Ovary (tissue), 9 donors: ENCODE data around the gene HOMER1. TPM values are rescaled to one million over a fixed set of nuclear protein-coding genes. Genes with fewer than 3 reads are reported as not detected.

Experiments
- DNase-seq, 5 donors: peaks; one replicate each; pipeline ENCODE4 v3.0.0-alpha.2; 2019 to 2020
- H3K27ac ChIP-seq, 2 donors: fragments of 200-600 bp; one replicate each; pipeline versions ENCODE4 v1.5.1 to v1.8.0; 2019 to 2022
- H3K27me3 ChIP-seq: fragments of 200-600 bp; one replicate; pipeline ENCODE4 v1.8.0; 2022
- H3K36me3 ChIP-seq: fragments of 200-600 bp; sonication (generic); one replicate; pipeline ENCODE4 v1.5.1; 2019
- H3K4me1 ChIP-seq: one replicate; pipeline ENCODE4 v1.8.1; 2013; ENCODE audit warnings: mild to moderate bottlenecking, moderate library complexity; ENCODE audit not compliant: insufficient read depth
- H3K4me3 ChIP-seq: fragments of 200-600 bp; sonication (generic); one replicate; pipeline ENCODE4 v1.5.1; 2017
- H3K9me3 ChIP-seq, 2 donors: fragments of 200-600 bp in 1 of 2; sonication (generic) in 1 of 2; one replicate each; pipeline versions ENCODE4 v1.5.1 to v1.8.1; 2013 to 2019; ENCODE audit warnings: mild to moderate bottlenecking in 1 of 2, moderate library complexity in 1 of 2
- EP300 ChIP-seq: sonication (generic); formaldehyde crosslinking; IDR thresholded peaks from one replicate; pipeline ENCODE4 v1.6.1; 2017; ENCODE audit warnings: antibody characterized with exemption
- POLR2A ChIP-seq: fragments of 450-650 bp; IDR thresholded peaks from one replicate; pipeline ENCODE4 v1.6.1; 2017; ENCODE audit warnings: antibody characterized with exemption, mild to moderate bottlenecking, moderate library complexity
- WGBS, 3 donors: extraction: QIAGEN DNeasy Blood & Tissue Kit in 1 of 3; methylation state at CpG; one replicate each; pipeline versions ENCODE4 v1.1.5 to v1.1.7; 2013 to 2017; 5-methylcytosine and 5-hydroxymethylcytosine counted together
- intact Hi-C, 4 donors: fragments of 100-400 bp; cut with DNase I; formaldehyde crosslinking; loops; one replicate each; pipeline versions ENCODE4 v1.11.0 to v1.15.1; 2022 to 2023
- polyA plus RNA-seq, 2 donors: library from polyadenylated mRNA; stranded (reverse); fragments of 200-250 nt in 1 of 2; fragments of 350-450 nt in 1 of 2; fragmentation: Illumina TruSeq in 1 of 2; extraction: RNeasy Lipid Tissue Mini Kit (QIAGEN cat#74804) in 1 of 2; gene quantifications; one replicate each; pipeline ENCODE4 v1.2.3, GENCODE V29; 2013 to 2014
- total RNA-seq, 7 donors: library from RNA; depleted of rRNA in 2 of 7; stranded (reverse); fragments of >200 nt in 2 of 7; fragmentation: NEBNext Ultra II Directional in 3 of 7; extraction: Animal tissue kit (Norgen Biotek cat#: 25700) in 3 of 7; gene quantifications; one replicate each; pipeline versions ENCODE4 v1.1.0 to v1.2.4, GENCODE V29; 2016 to 2023
- TF ChIP-seq, protein P1 (sequence below), 3 donors: fragments of 450-650 bp in 2 of 3; fragments of 200-600 bp in 1 of 3; IDR thresholded peaks; one replicate each; pipeline versions ENCODE4 v1.5.1 to v1.8.0; 2016 to 2022; ENCODE audit warnings: antibody characterized with exemption in 3 of 3, mild to moderate bottlenecking in 1 of 3
- donor health status: DM: no; HTN: no; CAD: no; lungs with moderate emphysema.
- donor health status: DM: no; HTN: no; CAD: no.
- donor health status: Bipolar disorder and iron deficiency.
- donor health status: DM: yes; HTN: yes; CAD: no.
- donor health status: DM: no; HTN: no; CAD: no.
- donor health status: DM: yes; HTN: yes; CAD: no.

Gene HOMER1
- total and polyA plus RNA-seq, 9 donors = 1.8 to 37.8 (median 10.9) TPM

DNA sequence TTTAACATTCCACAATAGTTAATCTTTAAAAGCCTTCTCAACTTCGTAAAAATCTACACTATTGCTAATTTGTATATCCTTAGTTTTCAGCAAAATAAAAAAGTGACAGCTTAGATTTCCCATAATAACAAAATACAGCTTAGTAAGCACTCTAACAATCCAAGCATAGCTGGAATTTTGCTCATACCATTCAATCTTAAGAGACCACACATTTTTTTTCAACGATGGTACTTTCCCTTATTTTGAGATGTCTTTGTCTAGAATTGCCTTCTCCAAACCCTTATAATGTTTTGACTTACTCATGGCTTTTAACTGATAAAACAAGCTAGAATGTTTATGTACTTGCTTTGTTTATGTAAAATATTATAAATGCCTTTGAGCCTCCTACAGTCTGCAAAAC is 65.6 kb downstream of the HOMER1 start:
- TF ChIP-seq POLR2A (no peak), EP300 (no peak)
- TF ChIP-seq, protein P1, sequence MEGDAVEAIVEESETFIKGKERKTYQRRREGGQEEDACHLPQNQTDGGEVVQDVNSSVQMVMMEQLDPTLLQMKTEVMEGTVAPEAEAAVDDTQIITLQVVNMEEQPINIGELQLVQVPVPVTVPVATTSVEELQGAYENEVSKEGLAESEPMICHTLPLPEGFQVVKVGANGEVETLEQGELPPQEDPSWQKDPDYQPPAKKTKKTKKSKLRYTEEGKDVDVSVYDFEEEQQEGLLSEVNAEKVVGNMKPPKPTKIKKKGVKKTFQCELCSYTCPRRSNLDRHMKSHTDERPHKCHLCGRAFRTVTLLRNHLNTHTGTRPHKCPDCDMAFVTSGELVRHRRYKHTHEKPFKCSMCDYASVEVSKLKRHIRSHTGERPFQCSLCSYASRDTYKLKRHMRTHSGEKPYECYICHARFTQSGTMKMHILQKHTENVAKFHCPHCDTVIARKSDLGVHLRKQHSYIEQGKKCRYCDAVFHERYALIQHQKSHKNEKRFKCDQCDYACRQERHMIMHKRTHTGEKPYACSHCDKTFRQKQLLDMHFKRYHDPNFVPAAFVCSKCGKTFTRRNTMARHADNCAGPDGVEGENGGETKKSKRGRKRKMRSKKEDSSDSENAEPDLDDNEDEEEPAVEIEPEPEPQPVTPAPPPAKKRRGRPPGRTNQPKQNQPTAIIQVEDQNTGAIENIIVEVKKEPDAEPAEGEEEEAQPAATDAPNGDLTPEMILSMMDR (IDR thresholded peaks at IDR 0.05) = no peak
- intact Hi-C loops = no loop called here
- DNase-seq = no peak
- WGBS, 3 donors = 6 to 16% (median 11%) methylated on average over 2 of the region's 2 CpGs
- H3K4me3 ChIP-seq = no peak overlapping the region
- H3K36me3 ChIP-seq = no peaks in the 10 kb centered on the region
- H3K27me3 ChIP-seq = no peaks in the 10 kb centered on the region
- H3K9me3 ChIP-seq = no peaks in the 10 kb centered on the region
- H3K4me1 ChIP-seq = no peaks in the 10 kb centered on the region
- H3K27ac ChIP-seq = no peak overlapping the region

DNA sequence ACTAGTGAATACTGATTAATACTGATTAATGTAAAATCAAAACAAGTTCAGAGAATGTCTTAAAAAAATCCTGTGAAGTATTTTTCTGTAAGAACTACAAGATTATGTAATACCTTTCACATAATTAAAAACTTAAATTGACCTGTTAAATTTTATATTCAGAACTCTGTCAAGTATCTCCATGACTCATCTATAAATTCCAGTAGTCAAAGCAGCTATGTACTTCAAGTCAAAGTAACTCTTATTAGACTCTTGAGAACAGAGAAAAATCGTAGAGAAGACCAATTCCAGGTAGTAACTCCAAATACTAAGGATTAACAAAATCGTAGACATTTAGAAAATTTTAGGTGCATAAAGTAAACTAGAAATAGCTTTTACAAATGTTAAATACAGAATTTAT is 77.1 kb downstream of the HOMER1 start:
- no peak overlapping the region for H3K4me3 ChIP-seq
- intact Hi-C loops = no loop called here
- H3K4me1 ChIP-seq = no peaks in the 10 kb centered on the region
- H3K36me3 ChIP-seq = no peaks in the 10 kb centered on the region
- 62 to 70% (median 65%) methylated on average over 2 of the region's 2 CpGs for WGBS, 3 donors
- no peaks in the 10 kb centered on the region for H3K9me3 ChIP-seq
- TF ChIP-seq EP300 (no peak), POLR2A (no peak)
- TF ChIP-seq, protein P1 (IDR thresholded peaks at IDR 0.05) = no peak
- no peak overlapping the region for H3K27ac ChIP-seq
- no peak for DNase-seq
- no peaks in the 10 kb centered on the region for H3K27me3 ChIP-seq

DNA sequence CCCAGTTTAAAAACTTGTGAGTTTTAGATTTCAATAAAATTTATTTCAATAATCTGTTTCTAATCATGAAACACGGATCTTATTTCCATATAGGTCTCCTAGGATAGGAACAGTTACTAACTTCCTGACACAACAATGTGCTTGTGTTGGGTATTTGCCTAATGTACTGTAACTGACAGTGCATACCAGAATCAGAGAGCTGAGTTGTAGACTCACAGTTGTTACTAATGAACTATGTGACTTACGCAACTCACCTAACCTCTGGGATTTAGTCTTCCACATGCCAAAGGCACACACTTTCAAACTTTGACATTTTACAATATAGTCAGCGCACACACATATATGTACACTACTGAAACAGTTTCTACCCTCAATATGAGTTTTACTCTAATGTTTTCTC is 77.7 kb downstream of the HOMER1 start:
- 93 to 96% (median 94%) methylated on average over 3 of the region's 3 CpGs for WGBS, 3 donors
- no peaks in the 10 kb centered on the region for H3K4me1 ChIP-seq
- intact Hi-C loops = no loop called here
- no peak for DNase-seq
- no peaks in the 10 kb centered on the region for H3K9me3 ChIP-seq
- H3K27ac ChIP-seq = no peak overlapping the region
- H3K4me3 ChIP-seq = no peak overlapping the region
- H3K27me3 ChIP-seq = no peaks in the 10 kb centered on the region
- TF ChIP-seq EP300 (no peak), POLR2A (no peak)
- TF ChIP-seq, protein P1 (IDR thresholded peaks at IDR 0.05) = no peak
- H3K36me3 ChIP-seq = no peaks in the 10 kb centered on the region

DNA sequence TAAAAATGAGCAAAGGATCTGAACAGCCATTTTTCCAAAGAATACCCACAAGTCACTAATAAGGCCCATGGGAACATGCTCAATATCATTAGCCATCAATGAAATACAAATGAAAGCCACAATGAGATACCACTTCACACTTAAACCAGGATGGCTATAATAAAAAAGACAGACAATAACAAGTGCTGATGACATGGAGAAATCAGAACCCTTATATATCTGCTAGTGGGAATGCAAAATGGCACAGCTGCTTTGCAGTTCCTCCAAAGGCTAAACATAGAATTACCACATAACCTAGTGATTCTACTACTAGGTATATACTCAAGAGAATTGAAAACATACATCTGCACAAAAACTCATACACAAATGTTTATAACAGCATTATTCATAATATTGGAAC is 83.7 kb downstream of the HOMER1 start:
- DNase-seq = no peak
- no peaks in the 10 kb centered on the region for H3K27me3 ChIP-seq
- no peak overlapping the region for H3K4me3 ChIP-seq
- no peak for TF ChIP-seq EP300
- TF ChIP-seq, protein P1 (IDR thresholded peaks at IDR 0.05) = no peak
- no peak for TF ChIP-seq POLR2A
- H3K4me1 ChIP-seq = no peaks in the 10 kb centered on the region
- no peaks in the 10 kb centered on the region for H3K9me3 ChIP-seq
- no peak overlapping the region for H3K27ac ChIP-seq
- H3K36me3 ChIP-seq = no peaks in the 10 kb centered on the region
- intact Hi-C loops = no loop called here

DNA sequence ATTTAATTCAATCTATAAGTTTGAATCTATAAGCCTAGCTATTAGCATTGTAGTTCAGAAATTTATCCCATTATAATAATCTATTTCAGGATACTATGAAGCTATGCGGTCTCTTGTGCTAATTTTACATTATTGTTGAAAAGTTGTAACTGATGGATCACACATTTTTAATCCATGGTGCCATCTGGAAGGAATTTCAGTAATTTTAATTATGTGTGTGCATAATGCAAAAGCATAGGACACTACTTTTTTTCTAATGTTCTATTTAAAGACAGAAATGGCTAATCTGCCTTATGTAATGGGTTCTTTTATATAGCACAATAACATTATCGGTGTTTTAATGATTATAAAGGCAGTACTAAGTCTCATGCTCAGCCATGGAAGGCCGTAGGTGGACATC is 90.6 kb downstream of the HOMER1 start:
- Histone ChIP-seq H3K4me3 (no peak overlapping the region), H3K27ac (no peak overlapping the region), H3K4me1 (no peaks in the 10 kb centered on the region), H3K9me3 (no peaks in the 10 kb centered on the region), H3K27me3 (no peaks in the 10 kb centered on the region), H3K36me3 (no peaks in the 10 kb centered on the region)
- intact Hi-C loops = no loop called here
- DNase-seq = no peak
- TF ChIP-seq POLR2A (no peak), EP300 (no peak)
- TF ChIP-seq, protein P1 (IDR thresholded peaks at IDR 0.05) = no peak
- 64 to 81% (median 81%) methylated on average over 3 of the region's 3 CpGs for WGBS, 3 donors
